HG02840 (cell line): ENCODE measurements around the gene TECTB.

Experiments used
- ATAC-seq: cut with Tn5 transposase; IDR thresholded peaks from one replicate; pipeline ENCODE4 v1.9.1; 2021; ENCODE audit warnings: mild to moderate bottlenecking, moderate library complexity, moderate number of reproducible peaks; ENCODE audit not compliant: unreplicated experiment, low FRiP score

TECTB gene

GRCh38 chr10:112304267-112304859 is 21.2 kb downstream of the TECTB start:
- no peak for ATAC-seq

DNA sequence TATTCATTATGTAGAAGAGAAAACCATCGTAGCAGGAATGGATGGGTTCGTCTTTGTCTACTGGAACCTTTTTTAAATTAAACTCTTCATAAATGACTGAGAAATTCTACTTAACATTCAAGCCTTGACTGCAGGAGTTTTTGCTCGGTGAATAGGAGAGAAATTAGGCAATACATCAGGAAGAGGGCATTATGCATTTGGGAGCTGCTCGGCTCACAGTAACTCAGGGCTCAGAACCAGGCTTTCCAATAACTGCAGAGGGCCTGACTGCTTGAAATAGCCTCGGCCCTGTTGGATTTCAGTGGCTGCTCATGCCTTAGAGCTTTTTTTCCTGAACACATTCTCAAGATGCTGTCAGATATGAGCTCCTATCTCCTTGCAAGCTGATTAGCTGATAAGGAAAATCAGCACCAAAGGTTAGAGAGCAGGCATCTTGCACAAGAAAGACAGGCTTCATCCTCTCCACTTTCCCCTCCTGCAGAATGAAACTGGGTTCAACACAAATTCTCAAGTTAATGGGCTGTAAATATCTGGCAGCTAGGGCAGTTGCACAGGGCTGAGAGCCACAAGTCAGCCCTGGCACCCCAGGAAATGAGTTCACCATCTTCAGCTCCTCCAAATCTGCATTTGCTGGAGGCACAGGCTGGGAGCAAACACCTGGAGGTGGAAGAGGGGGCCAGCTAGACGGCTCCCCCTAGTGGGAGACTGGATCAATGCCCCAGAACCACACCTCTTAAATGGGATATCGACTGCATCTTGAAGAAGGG is 24.3 kb downstream of the TECTB start:
- no peak for ATAC-seq

DNA sequence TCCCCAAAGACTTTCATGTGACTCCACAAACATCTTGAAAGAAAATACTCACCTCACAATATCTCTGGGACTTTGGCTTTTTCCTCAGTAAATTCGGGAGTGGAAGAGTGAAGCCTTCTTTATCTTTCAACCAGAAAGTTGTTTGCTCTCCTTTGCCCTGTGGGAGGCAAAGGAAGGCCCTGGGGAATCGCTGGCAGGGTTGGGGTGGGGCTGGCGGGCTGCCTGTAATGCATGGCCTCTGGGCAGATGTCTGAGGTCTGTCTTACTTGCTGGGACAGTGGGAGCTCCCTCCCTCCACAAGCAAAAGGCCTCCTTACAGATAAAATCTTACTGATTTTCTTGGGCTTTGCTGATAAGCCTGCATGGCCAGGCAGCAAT is 24.9 kb downstream of the TECTB start:
- no peak for ATAC-seq

DNA sequence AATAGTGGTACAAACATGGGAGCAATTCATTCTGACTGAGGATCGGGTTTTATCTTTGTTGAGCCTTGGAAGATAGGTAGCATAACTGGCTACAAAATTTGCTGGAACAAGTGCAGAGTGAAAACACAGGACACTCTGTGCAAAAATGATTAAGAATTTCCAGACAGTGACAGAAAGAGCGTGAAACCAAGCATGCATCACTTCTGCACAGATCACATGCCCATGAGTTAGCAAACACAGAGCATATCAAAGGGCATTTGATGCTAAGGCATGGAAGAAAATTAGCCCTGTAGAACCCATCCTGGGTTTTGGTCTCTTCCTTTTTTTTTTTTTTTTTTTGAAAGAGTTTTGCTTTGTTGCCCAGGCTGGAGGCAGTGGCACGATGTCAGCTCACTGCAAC is 28.3 kb downstream of the TECTB start:
- ATAC-seq, result no peak

GRCh38 chr10:112313234-112313633 is 30.0 kb downstream of the TECTB start:
- ATAC-seq, result no peak

GRCh38 chr10:112313911-112314310 is 30.7 kb downstream of the TECTB start:
- no peak for ATAC-seq

GRCh38 chr10:112314822-112315474 is 31.7 kb downstream of the TECTB start:
- peak; percentile 67 for ATAC-seq

GRCh38 chr10:112327678-112328077 is 44.5 kb downstream of the TECTB start:
- no peak for ATAC-seq

- no peak for ATAC-seq
Measured at GRCh38 chr10:112330162-112330561, 47.0 kb downstream of the TECTB start.

DNA sequence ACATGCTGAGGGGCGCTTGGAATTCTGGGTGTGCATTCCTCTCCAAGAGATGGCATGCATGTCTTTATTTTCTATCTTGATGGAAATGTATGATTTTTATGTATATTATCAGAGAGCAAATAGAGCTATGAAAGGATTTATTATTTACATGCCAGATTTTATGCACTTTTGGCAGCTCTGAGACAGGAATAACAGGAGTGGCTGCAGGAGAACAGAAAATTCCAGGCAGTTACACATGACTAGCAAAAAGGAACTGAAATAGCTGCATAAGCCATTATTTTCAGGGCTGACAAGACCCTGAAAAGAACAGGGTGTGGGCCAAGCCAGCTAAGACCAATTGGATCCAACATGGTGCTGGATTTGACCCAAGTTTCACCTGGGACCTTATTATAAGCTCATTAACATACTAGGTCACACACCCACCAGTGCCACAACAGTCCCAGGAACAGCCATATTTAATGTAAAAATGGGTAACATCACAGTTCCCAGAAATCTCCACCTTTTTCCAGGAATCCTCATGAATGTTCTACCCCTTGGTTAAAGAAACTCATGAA is 47.5 kb downstream of the TECTB start:
- no peak for ATAC-seq

DNA sequence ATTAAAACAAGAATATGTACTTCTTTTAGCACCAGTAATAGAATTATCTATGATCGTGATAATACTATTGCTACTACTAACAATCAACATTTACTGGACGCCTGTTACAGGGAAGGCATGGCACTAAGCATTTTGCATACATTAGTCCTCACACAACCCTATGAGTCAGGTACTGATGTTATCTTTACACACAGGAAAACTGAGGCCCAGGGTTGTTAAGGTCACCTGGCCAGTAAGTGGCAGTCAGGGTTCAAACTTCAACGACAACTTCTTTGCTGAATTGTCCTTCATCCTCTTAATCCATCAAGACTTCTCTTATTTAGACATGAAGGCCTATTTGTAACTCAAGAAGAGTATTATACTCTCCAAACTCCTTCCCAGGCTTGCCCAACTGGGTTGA is 48.8 kb downstream of the TECTB start:
- no peak for ATAC-seq

DNA sequence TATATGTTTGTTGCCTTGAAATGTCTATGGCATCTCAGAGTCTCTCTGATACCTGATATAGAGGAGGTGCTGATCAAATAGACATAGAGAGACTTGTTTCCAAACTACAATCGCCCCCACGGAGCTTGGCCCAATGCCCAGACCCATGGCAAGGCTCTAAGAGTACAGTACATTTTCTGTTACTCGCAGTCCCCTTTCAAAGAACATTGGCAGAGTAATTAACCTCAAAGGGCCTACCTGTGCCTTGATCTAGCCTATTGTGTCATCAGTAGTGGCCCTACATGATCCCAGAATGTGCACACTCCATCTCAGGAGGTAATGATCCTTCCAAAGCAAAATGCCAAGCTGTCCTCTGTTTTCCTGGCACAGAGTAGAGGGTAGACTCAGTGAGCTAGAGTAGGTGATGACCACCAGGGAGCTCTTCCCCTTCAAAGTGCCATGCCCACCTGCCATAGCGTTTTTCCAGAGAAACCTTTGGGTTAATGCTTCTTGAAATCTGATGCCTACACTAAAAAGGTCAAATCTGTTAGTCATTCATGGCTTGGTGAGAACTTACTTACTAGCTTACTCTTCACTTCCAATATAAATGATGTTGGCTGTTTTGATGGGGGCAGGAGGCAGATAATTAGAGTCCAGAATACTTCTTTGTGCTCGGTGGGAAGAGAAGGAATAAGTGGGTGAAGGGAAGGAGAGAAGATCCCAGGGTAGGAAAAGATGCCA is 49.5 kb downstream of the TECTB start:
- no peak for ATAC-seq

GRCh38 chr10:112333452-112333851 is 50.3 kb downstream of the TECTB start:
- ATAC-seq, result no peak

DNA sequence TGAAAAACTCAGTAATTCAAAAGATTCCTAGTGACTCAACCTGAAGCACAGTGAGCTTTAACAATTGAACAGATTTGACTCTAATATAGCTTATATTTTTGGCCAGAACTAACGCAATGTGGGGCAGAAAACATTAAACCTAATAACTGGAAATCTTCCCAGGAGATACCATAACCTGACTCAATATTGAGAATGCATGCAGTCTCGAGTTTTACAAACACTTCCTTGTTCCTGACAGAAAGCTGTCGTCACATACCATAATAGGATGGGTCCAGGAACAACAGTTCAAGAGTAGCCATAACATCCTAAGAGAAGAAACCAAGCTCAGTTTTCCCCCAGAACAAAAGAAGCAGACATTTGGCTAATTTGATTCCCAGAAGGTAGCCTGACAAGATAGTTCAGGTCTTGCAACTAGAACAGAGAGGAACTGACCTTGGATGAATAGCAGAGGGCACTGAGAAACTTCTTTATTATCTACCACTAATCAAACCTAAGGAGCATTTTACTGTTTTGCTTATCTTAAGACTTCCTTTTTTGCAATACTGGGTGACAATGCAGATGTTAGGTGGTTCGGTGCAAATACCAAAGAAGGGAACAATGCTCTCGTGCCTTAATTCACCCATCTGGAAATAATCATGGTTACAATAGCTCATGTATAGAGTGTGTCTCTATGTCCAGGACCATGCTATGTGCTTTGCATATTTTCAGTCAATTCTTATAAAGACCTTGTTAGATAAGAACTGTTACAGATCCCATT is 52.1 kb downstream of the TECTB start:
- ATAC-seq, result no peak

DNA sequence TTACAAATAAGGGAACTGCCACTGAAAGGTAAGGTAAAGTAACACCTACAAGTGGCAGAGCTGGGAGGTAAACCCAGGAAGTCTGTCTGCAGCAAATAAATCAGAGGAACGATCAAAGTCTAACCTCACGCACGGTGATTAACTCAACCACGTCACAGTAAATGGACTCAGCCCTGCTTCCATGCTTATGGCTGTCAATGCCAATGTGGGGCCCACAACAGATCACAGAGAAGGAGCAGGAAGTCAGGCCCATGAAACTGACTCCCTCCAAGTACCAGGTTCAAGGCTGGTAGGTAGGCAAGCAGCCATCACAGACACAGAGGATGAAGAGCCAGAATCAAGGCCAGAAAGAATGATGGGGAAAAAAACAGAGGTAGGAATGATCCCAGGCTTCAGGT is 52.7 kb downstream of the TECTB start:
- no peak for ATAC-seq

GRCh38 chr10:112336556-112337201 is 53.5 kb downstream of the TECTB start:
- no peak for ATAC-seq

GRCh38 chr10:112338957-112339356 is 55.8 kb downstream of the TECTB start:
- no peak for ATAC-seq

DNA sequence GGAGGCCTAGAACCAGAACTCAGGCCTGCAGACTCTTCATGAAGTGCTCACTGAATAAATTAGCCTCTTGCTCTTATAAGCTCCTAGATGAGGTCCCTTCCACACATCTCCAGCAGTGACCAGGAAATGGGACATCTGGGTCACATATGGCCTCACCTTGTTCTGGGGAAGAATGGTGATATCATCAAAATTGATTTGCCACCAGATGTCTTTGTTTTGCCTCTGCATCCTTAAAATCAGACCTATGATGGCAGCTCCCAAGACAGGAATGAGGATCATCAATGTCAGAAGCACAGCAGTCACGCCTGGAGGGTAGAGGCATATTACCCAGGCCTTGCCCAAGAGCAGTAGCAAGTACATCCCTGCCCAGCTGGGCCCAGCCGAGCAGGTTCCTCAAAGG is 57.4 kb downstream of the TECTB start:
- ATAC-seq, result no peak

DNA sequence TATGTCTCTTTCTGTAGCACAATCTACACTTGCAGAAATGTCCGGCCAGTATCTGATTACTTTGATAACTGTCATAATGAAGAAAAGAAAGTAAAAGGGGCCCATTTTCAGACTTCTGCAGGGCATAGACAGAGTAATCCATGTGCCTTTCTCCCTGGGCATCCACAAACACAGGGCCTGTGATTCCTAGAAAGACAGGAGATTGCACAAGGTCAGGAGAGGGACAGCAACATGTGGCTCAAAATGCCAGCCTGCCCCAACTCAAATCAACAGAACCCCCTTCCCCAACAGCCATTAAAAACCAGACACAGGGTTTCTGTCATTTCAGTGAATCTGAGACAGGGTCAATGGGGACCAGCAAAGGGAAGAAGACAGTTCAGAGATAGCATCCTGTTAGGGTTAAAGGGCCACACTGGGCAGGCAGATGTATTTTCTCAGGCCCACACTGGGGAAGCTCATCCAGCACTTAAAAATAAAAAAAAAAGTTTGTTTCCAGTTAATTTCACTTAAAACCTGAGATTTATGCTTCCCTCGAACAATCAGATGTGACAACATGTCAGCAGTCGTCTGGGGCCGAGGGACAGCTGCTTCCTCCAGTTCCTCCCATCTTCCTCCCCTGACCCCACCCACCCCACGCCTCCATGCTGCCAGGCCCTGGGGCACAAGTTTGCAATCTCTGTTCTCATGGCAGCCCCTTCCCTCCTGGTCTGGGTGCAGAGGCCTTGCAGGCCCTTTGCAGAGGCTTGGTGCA is 60.0 kb downstream of the TECTB start:
- no peak for ATAC-seq
